Fibroblast of mammary gland (primary cell): ENCODE data around the gene RHBDF1.
A peak's percentile ranks its signal among the peaks of the same experiment; 100 is the strongest.

Experiments used
- DNase-seq: peaks from one replicate; pipeline ENCODE4 v3.0.0-alpha.2; 2010; ENCODE audit warnings: low read depth
- H3K4me3 ChIP-seq: 2 replicates; pipeline ENCODE4 v1.5.1; 2011; ENCODE audit warnings: low read depth, mild to moderate bottlenecking, low read length, moderate library complexity; ENCODE audit not compliant: control insufficient read depth
- CTCF ChIP-seq: conservative IDR thresholded peaks from 2 replicates; pipeline ENCODE4 v1.5.1; 2011; ENCODE audit warnings: low read depth, low read length, inconsistent platforms; ENCODE audit not compliant: control insufficient read depth, insufficient read depth

The RHBDF1 gene

GRCh38 chr16:75580-76501 lies 3.4 kb upstream of the RHBDF1 start:
- DNase-seq: peak; percentile 91
- peak; percentile 45 for TF ChIP-seq CTCF
- peak overlapping the region; percentile 13 for H3K4me3 ChIP-seq

- H3K4me3 ChIP-seq: no peak overlapping the region
- TF ChIP-seq CTCF: no peak
- DNase-seq: no peak
Observed at GRCh38 chr16:74747-75334, 2.4 kb upstream of the RHBDF1 start.

GRCh38 chr16:74051-74746 lies 1.8 kb upstream of the RHBDF1 start:
- DNase-seq: no peak
- TF ChIP-seq CTCF: no peak
- no peak overlapping the region for H3K4me3 ChIP-seq

- peak overlapping the region; percentile 73 for H3K4me3 ChIP-seq
- no peak for TF ChIP-seq CTCF
- peak; percentile 79 for DNase-seq
Observed at GRCh38 chr16:71540-72401, 660 bp downstream of the RHBDF1 start.

- peak overlapping the region; percentile 73 for H3K4me3 ChIP-seq
- DNase-seq: no peak
- no peak for TF ChIP-seq CTCF
Observed at GRCh38 chr16:71210-71539, 1.3 kb downstream of the RHBDF1 start.

GRCh38 chr16:69181-69580 lies 3.2 kb downstream of the RHBDF1 start:
- no peak for TF ChIP-seq CTCF
- no peak overlapping the region for H3K4me3 ChIP-seq
- no peak for DNase-seq
